ENCODE data around the gene HSPA1L.

GRCh38 chr6:31771992-31772358, 43.1 kb downstream of the HSPA1L start:
- TF ChIP-seq ZNF274 (IDR thresholded peaks at IDR 0.05; ENCODE audit: low read depth, low read length) (no peak), YY1 (IDR thresholded peaks at IDR 0.05; ENCODE audit: insufficient read depth, insufficient read length) (no peak)

Measured in NT2/D1 (cell line).